ENCODE data around the gene PLA2G3. TPM values are rescaled to one million over a fixed set of nuclear protein-coding genes. Genes with fewer than 3 reads are reported as not detected.

The PLA2G3 gene
- total and polyA plus RNA-seq, 2 donors from 2014 or later = 1.2 TPM; not detected in 1

DNA sequence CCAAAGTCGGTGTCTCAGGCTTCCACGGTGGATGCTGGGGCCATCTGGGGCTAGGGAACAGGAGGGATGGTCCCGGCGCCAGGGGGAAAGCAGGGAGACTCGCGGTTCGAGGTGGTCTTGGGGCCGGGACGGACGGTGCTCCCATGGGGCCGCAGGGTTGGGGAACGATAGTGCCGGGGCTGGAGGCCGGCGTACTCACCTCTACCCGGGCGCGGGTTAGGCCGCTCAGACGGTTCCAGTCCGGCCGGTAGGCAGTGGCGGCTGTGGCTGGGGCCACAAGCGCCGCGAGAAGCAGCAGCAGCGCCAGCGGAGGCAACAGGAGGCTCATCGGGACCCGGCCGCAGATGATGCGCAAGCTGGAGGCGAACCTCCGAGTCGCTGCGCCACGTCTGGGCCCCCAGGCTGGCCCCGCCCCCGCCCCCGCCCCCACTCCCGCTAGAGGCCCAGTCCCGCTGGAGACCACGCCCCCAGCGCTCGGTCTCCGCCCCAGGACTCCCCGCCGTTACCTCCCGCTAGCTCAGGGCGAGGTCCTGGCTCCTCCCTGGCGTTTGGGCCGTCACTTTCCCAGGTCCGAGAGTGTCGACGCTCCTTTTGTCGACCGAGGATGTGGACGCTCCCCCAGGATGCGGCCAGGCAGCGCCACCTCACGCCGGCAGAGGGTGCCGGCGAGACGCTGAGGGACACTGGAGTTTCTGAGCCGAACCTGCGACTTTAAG lies 33.0 kb downstream of the PLA2G3 start, which contains the start of gene SELENOM:
SELENOM (minus strand) TSS at position 391 of the 716 bp plus-strand sequence; CDS start at position 328, 63 bp downstream.
- Histone ChIP-seq H3K9me3 (ENCODE audit: control insufficient read depth in 2 of 3, insufficient read depth in 1 of 3, low read length in 3 of 3) (no peaks in the 10 kb centered on the region), H3K27ac (ENCODE audit: low read depth in 2 of 2, low read length in 2 of 2) (peak within 1 kb of the TSS; percentile 92), H3K27me3 (ENCODE audit: control insufficient read depth, insufficient read depth, low read length) (no peaks in the 10 kb centered on the region), H3K4me1 (ENCODE audit: control insufficient read depth in 2 of 3, insufficient read depth in 2 of 3, low read depth in 1 of 3, low read length in 3 of 3) (peaks cover 0 to 15% (median 0%) of the 10 kb centered on the region in 3 donors), H3K9ac (ENCODE audit: low read length in 3 of 3) (peak within 1 kb of the TSS; percentile 60 to 94 (median 68)), H3K36me3 (ENCODE audit: control insufficient read depth in 2 of 3, insufficient read depth in 3 of 3, low read length in 3 of 3) (peaks cover 0 to 2% (median 0%) of the 10 kb centered on the region in 3 donors), H3K4me3 (ENCODE audit: low read length in 3 of 3) (peak within 1 kb of the TSS; percentile 61 to 81 (median 62))
- DNase-seq (peak; percentile 95 to 99 (median 97)), FAIRE-seq (peak; percentile 98)
- intact Hi-C loops (cut with DNase I) = no loop called here
- TF ChIP-seq, protein P1, sequence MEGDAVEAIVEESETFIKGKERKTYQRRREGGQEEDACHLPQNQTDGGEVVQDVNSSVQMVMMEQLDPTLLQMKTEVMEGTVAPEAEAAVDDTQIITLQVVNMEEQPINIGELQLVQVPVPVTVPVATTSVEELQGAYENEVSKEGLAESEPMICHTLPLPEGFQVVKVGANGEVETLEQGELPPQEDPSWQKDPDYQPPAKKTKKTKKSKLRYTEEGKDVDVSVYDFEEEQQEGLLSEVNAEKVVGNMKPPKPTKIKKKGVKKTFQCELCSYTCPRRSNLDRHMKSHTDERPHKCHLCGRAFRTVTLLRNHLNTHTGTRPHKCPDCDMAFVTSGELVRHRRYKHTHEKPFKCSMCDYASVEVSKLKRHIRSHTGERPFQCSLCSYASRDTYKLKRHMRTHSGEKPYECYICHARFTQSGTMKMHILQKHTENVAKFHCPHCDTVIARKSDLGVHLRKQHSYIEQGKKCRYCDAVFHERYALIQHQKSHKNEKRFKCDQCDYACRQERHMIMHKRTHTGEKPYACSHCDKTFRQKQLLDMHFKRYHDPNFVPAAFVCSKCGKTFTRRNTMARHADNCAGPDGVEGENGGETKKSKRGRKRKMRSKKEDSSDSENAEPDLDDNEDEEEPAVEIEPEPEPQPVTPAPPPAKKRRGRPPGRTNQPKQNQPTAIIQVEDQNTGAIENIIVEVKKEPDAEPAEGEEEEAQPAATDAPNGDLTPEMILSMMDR (IDR thresholded peaks at IDR 0.05; ENCODE audit: borderline replicate concordance, extremely low read depth, insufficient read depth) = peak; percentile 87

DNA sequence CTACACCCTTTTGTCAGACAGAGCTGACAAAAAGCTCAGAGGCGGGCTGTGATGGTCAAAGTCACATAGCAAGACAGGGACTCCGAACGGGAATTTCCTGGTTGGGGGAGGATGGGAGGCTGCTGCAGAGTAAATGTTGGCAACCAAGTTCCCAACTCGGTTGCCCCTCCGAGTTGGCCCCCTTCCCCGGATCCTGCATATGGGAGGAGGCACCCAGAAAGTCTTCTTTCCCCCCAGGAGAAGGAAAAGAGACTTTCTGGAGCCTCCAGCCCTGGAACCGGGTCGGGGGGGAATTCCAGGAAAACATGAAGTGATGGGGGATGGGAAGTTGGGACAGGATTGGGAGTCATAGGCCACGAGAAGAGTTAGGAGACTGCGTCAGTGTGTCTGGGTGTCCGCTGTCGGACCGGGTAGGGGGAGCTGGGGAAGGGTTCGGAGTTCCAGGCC lies 33.6 kb downstream of the PLA2G3 start:
- DNase-seq (peak in 2 of 5 donors; percentile 7 to 46), FAIRE-seq (no peak)
- intact Hi-C loops (cut with DNase I) = no loop called here
- TF ChIP-seq, protein P1 (IDR thresholded peaks at IDR 0.05; ENCODE audit: borderline replicate concordance, extremely low read depth, insufficient read depth) = no peak
- peaks cover 0 to 15% (median 0%) of the 10 kb centered on the region in 3 donors for H3K4me1 ChIP-seq (ENCODE audit: control insufficient read depth in 2 of 3, insufficient read depth in 2 of 3, low read depth in 1 of 3, low read length in 3 of 3)
- H3K27ac ChIP-seq (ENCODE audit: low read depth in 2 of 2, low read length in 2 of 2) = peak overlapping the region; percentile 92
- H3K9me3 ChIP-seq (ENCODE audit: control insufficient read depth in 2 of 3, insufficient read depth in 1 of 3, low read length in 3 of 3) = no peaks in the 10 kb centered on the region
- no peaks in the 10 kb centered on the region for H3K27me3 ChIP-seq (ENCODE audit: control insufficient read depth, insufficient read depth, low read length)
- peak overlapping the region; percentile 30 to 81 (median 60) for H3K4me3 ChIP-seq (ENCODE audit: low read length in 3 of 3)
- peak overlapping the region in 2 of 3 donors; percentile 68 to 94 for H3K9ac ChIP-seq (ENCODE audit: low read length in 3 of 3)
- H3K36me3 ChIP-seq (ENCODE audit: control insufficient read depth in 2 of 3, insufficient read depth in 3 of 3, low read length in 3 of 3) = peaks cover 0 to 5% (median 0%) of the 10 kb centered on the region in 3 donors

DNA sequence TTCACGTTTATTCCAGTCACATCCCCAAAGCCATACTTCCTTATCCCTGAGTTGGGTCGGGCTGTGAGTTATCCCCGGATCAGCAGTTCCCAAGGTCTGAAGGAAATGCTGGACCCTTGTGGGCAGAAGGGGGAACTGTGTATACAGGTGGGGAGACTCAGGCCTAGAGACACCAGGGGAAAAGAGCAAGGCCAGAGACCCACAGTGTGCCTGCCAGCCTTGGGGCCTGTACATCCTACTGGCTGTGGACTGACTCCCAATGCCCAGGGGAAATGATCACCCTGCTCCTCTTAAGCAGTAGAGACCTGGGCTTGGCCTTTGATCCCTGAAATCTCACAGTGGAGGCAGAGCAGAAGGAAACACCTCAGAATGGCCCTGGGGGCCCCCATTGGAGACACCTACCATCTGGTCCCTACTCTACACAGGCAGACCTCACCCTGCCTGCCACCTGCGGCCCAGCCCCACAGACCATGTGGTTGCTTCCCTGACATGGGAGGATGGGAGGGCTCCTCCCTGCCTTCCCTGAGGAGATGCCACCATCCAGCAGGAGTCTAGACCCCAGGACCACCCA lies 34.2 kb downstream of the PLA2G3 start:
- no peaks in the 10 kb centered on the region for H3K9me3 ChIP-seq (ENCODE audit: control insufficient read depth in 2 of 3, insufficient read depth in 1 of 3, low read length in 3 of 3)
- intact Hi-C loops (cut with DNase I) = no loop called here
- H3K36me3 ChIP-seq (ENCODE audit: control insufficient read depth in 2 of 3, insufficient read depth in 3 of 3, low read length in 3 of 3) = peaks cover 0 to 6% (median 2%) of the 10 kb centered on the region in 3 donors
- no peak for FAIRE-seq
- DNase-seq = peak in 3 of 5 donors; percentile 8 to 58 (median 36)
- TF ChIP-seq, protein P1 (IDR thresholded peaks at IDR 0.05; ENCODE audit: borderline replicate concordance, extremely low read depth, insufficient read depth) = no peak
- H3K4me1 ChIP-seq (ENCODE audit: control insufficient read depth in 2 of 3, insufficient read depth in 2 of 3, low read depth in 1 of 3, low read length in 3 of 3) = peaks cover 0 to 15% (median 0%) of the 10 kb centered on the region in 3 donors
- H3K27ac ChIP-seq (ENCODE audit: low read depth in 2 of 2, low read length in 2 of 2) = peak overlapping the region; percentile 92
- H3K27me3 ChIP-seq (ENCODE audit: control insufficient read depth, insufficient read depth, low read length) = no peaks in the 10 kb centered on the region
- peak overlapping the region in 2 of 3 donors; percentile 45 to 94 for H3K9ac ChIP-seq (ENCODE audit: low read length in 3 of 3)
- peak overlapping the region in 2 of 3 donors; percentile 22 to 81 for H3K4me3 ChIP-seq (ENCODE audit: low read length in 3 of 3)

Data from kidney (tissue), 14 donors.